Adrenal gland (tissue), 12 donors: ENCODE measurements around the gene AP4B1. TPM values are rescaled to one million over a fixed set of nuclear protein-coding genes. Genes with fewer than 3 reads are reported as not detected.

ENCODE experiments used
- DNase-seq, 7 donors: peaks; one replicate each; pipeline ENCODE4 v3.0.0-alpha.2; 2019 to 2020
- H3K27ac ChIP-seq, 5 donors: fragments of 200-600 bp; sonication (generic) in 4 of 5; 1 replicate in 3 of 5; 2 replicates in 2 of 5; pipeline versions ENCODE4 v1.5.1 to v1.8.0; 2016 to 2020; ENCODE audit warnings: mild to moderate bottlenecking in 1 of 5
- H3K27me3 ChIP-seq: fragments of 200-600 bp; 2 replicates; pipeline ENCODE4 v1.8.0; 2021
- H3K36me3 ChIP-seq, 2 donors: fragments of 200-600 bp; replicated peaks in 1 of 2; 1 replicate in 1 of 2; 2 replicates in 1 of 2; pipeline versions ENCODE4 v1.5.1 to v1.8.0; 2018 to 2022
- H3K4me1 ChIP-seq, 2 donors: fragments of 200-600 bp; replicated peaks in 1 of 2; 1 replicate in 1 of 2; 2 replicates in 1 of 2; pipeline versions ENCODE4 v1.5.1 to v1.8.0; 2018 to 2021
- H3K4me3 ChIP-seq, 4 donors: fragments of 200-600 bp; sonication (generic) in 3 of 4; one replicate each; pipeline ENCODE4 v1.5.1; 2016 to 2018
- H3K9me3 ChIP-seq, 3 donors: fragments of 200-600 bp; sonication (generic) in 1 of 3; replicated peaks in 1 of 3; 1 replicate in 2 of 3; 2 replicates in 1 of 3; pipeline versions ENCODE4 v1.5.1 to v1.8.0; 2016 to 2021
- CTCF ChIP-seq, 6 experiments: fragments of 450-650 bp in 4 of 6; fragments of 200-600 bp in 2 of 6; sonication (generic) in 1 of 6; IDR thresholded peaks; 1 replicate in 5 of 6; 2 replicates in 1 of 6; pipeline versions ENCODE4 v1.5.1 to v1.8.0; 2016 to 2021; ENCODE audit warnings: antibody characterized with exemption in 6 of 6, mild to moderate bottlenecking in 2 of 6, moderate library complexity in 1 of 6
- POLR2A ChIP-seq, 2 donors: fragments of 450-650 bp; IDR thresholded peaks; one replicate each; pipeline ENCODE4 v1.6.1; 2017; ENCODE audit warnings: antibody characterized with exemption in 2 of 2, mild to moderate bottlenecking in 2 of 2, moderate library complexity in 1 of 2
- WGBS, 4 donors: extraction: QIAGEN DNeasy Blood & Tissue Kit in 2 of 4; methylation state at CpG; one replicate each; pipeline versions ENCODE4 v1.1.5 to v1.1.7; 2013 to 2017; 5-methylcytosine and 5-hydroxymethylcytosine counted together
- intact Hi-C, 2 donors: fragments of 100-400 bp; cut with DNase I; formaldehyde crosslinking; loops; one replicate each; pipeline versions ENCODE4 v1.14.1 to v1.15.0; 2022 to 2023
- polyA plus RNA-seq, 3 donors: library from polyadenylated mRNA; stranded (reverse); fragments of 200-250 nt in 2 of 3; fragments of 350-450 nt in 1 of 3; fragmentation: Illumina TruSeq in 1 of 3; extraction: RNeasy Lipid Tissue Mini Kit (QIAGEN cat#74804) in 1 of 3; gene quantifications; one replicate each; pipeline ENCODE4 v1.2.3, GENCODE V29; 2013 to 2014
- total RNA-seq, 9 donors: library from RNA; depleted of rRNA in 4 of 9; stranded (reverse); fragments of >200 nt in 4 of 9; fragments of 120-200 nt in 1 of 9; fragmentation: NEBNext Ultra II Directional in 1 of 9; extraction: Animal tissue kit (Norgen Biotek cat#: 25700) in 1 of 9; gene quantifications; one replicate each; pipeline versions ENCODE4 v1.1.0 to v1.2.4, GENCODE V29; 2013 to 2023
- donor health status: healthy with polysubstance abuse.
- donor health status: Bipolar disorder and iron deficiency.
- donor health status: DM: yes; HTN: yes; CAD: no.
- donor health status: DM: no; HTN: no; CAD: no.
- donor health status: DM: no; HTN: no; CAD: no.
- donor health status: DM: yes; HTN: yes; CAD: no.

Gene AP4B1
- total and polyA plus RNA-seq, 12 donors, result 9.8 to 24.7 (median 15.9) TPM

GRCh38 chr1:113872219-113872935 lies 32.2 kb downstream of the AP4B1 start:
- no peak overlapping the region for H3K4me3 ChIP-seq
- H3K27ac ChIP-seq, result peak overlapping the region in 2 of 5 donors; percentile 58 to 86
- H3K36me3 ChIP-seq, result no peaks in the 10 kb centered on the region
- no peaks in the 10 kb centered on the region for H3K27me3 ChIP-seq
- no peaks in the 10 kb centered on the region for H3K9me3 ChIP-seq
- TF ChIP-seq POLR2A (IDR thresholded peaks at IDR 0.05) (no peak), CTCF (IDR thresholded peaks at IDR 0.05) (no peak)
- intact Hi-C loops, result no loop called here
- DNase-seq, result peak in 2 of 7 donors; percentile 7 to 18
- no peaks in the 10 kb centered on the region for H3K4me1 ChIP-seq

- Histone ChIP-seq H3K4me1 (no peaks in the 10 kb centered on the region), H3K27me3 (no peaks in the 10 kb centered on the region), H3K36me3 (no peaks in the 10 kb centered on the region), H3K27ac (peak within 1 kb of the TSS in 2 of 5 donors; percentile 58 to 86), H3K4me3 (peak within 1 kb of the TSS in 1 of 4 donors; percentile 22), H3K9me3 (no peaks in the 10 kb centered on the region)
- 65 to 78% (median 72%) methylated on average over 2 to 4 of the region's 4 CpGs for WGBS, 4 donors
- TF ChIP-seq POLR2A (IDR thresholded peaks at IDR 0.05) (no peak), CTCF (IDR thresholded peaks at IDR 0.05) (no peak)
- intact Hi-C loops, result no loop called here
- DNase-seq, result peak; percentile 16 to 63 (median 40)
Measured at GRCh38 chr1:113871597-113872113, 32.9 kb downstream of the AP4B1 start, which contains the start of gene PTPN22. Gene PTPN22, minus strand, starts transcription at chr1:113871712.

GRCh38 chr1:113870778-113871177 lies 33.8 kb downstream of the AP4B1 start:
- intact Hi-C loops, result no loop called here
- TF ChIP-seq POLR2A (IDR thresholded peaks at IDR 0.05) (no peak), CTCF (IDR thresholded peaks at IDR 0.05) (no peak)
- Histone ChIP-seq H3K36me3 (no peaks in the 10 kb centered on the region), H3K4me3 (peak overlapping the region in 1 of 4 donors; percentile 22), H3K4me1 (no peaks in the 10 kb centered on the region), H3K9me3 (no peaks in the 10 kb centered on the region), H3K27ac (no peak overlapping the region), H3K27me3 (no peaks in the 10 kb centered on the region)
- 85 to 92% (median 87%) methylated on average over 3 of the region's 3 CpGs for WGBS, 4 donors
- no peak for DNase-seq

- no peak overlapping the region for H3K27ac ChIP-seq
- H3K27me3 ChIP-seq, result no peaks in the 10 kb centered on the region
- H3K4me3 ChIP-seq, result no peak overlapping the region
- WGBS, 4 donors, result 83 to 92% (median 90%) methylated on average over 4 of the region's 4 CpGs
- no peaks in the 10 kb centered on the region for H3K4me1 ChIP-seq
- no peak for DNase-seq
- no peaks in the 10 kb centered on the region for H3K36me3 ChIP-seq
- H3K9me3 ChIP-seq, result no peaks in the 10 kb centered on the region
- intact Hi-C loops, result no loop called here
- no peak for TF ChIP-seq POLR2A (IDR thresholded peaks at IDR 0.05)
- no peak for TF ChIP-seq CTCF (IDR thresholded peaks at IDR 0.05)
Measured at GRCh38 chr1:113868387-113869083, 36.1 kb downstream of the AP4B1 start.
